NCI-H748 (cell line): ENCODE measurements around the gene SHLD2.
"Not testable (repeated sequence)": the region's sequence is repeated elsewhere in the genome, so short reads cannot be mapped to it uniquely, and the experiment has no call there.

ENCODE experiments used
- DNase-seq: peaks from one replicate; lab custom pipeline; 2025; ENCODE audit not compliant: unreplicated experiment; lab: John Stamatoyannopoulos, UW

SHLD2 gene, protein sequence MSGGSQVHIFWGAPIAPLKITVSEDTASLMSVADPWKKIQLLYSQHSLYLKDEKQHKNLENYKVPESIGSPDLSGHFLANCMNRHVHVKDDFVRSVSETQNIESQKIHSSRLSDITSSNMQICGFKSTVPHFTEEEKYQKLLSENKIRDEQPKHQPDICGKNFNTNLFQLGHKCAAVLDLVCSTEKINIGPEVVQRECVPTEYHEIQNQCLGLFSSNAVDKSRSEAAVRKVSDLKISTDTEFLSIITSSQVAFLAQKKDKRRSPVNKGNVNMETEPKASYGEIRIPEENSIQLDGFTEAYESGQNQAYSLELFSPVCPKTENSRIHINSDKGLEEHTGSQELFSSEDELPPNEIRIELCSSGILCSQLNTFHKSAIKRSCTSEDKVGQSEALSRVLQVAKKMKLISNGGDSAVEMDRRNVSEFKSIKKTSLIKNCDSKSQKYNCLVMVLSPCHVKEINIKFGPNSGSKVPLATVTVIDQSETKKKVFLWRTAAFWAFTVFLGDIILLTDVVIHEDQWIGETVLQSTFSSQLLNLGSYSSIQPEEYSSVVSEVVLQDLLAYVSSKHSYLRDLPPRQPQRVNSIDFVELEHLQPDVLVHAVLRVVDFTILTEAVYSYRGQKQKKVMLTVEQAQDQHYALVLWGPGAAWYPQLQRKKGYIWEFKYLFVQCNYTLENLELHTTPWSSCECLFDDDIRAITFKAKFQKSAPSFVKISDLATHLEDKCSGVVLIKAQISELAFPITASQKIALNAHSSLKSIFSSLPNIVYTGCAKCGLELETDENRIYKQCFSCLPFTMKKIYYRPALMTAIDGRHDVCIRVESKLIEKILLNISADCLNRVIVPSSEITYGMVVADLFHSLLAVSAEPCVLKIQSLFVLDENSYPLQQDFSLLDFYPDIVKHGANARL

DNA sequence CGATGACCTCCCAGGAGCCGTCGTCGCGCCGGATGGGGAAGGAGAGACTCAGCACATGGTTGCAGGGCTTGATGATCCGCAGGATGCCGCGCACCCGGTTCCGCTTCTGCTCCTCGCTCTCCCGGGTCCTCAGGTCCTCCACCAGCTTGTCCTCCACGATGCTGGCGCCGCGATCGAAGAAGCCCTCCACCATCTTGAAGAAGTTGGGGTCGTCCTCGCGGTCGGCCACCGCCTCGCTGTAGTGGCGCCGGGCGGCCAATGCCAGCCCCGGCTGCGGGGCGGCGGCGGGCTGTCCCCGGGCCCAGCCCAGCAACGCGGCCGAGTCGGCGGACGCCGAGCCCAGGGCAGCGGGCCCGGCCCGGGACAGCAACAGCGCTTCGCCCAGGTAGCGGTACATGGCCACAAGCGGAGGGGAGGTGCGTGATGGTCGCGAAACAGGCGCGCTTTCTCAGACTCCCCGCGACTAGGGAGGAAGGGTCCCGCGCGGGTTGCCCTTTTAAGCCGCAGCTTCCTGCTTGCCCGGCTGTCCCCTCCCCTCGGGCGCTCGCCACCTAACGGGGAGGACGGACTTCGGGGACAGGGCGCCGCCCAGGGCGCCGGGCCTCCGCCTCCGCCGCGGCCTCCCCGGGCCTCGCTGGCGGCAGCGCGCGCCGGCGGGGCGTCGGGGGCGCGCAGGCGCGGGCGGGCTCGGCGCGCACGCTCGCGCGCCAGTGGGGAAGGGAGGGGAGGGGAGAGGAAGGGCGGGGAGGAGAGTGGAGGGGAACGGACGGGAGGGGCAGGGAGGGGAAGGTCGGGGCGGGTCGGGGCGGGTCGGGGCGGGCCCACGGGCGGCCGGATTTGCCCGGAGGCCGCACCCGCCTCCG is at the start of gene SHLD2, which contains the start of gene GLUD1:
Gene SHLD2, plus strand, starts transcription at position 834 of the 863 bp plus-strand sequence. CDS start 56,149 bp downstream, outside the sequence.
Gene GLUD1, minus strand, starts transcription at position 471 of the 863 bp plus-strand sequence. Its CDS starts 74 bp downstream, at position 397.
- peak; percentile 85 for DNase-seq

DNA sequence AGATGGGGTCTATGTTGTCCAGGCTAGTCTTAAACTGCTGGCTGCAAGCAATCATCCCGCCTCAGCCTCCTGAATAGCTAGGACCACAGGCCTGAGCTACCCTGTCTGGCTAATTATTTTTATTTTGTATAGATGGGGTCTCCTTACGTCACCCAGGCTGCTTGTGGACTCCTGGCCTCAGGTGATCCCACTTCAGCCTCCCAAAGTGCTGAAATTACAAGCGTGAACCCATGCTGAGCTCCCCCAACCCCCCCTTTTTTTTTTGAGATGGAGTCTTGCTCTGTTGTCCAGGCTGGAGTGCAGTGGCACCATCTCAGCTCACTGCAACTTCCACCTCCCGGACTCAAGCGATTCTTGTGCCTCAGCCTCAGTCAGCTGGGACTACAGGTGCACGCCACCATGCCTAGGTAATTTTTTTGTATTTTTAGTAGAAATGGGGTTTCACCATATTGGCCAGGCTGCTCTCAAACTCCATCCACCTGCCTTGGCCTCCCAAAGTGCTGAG is 49.5 kb upstream of the SHLD2 start:
- no peak for DNase-seq

DNA sequence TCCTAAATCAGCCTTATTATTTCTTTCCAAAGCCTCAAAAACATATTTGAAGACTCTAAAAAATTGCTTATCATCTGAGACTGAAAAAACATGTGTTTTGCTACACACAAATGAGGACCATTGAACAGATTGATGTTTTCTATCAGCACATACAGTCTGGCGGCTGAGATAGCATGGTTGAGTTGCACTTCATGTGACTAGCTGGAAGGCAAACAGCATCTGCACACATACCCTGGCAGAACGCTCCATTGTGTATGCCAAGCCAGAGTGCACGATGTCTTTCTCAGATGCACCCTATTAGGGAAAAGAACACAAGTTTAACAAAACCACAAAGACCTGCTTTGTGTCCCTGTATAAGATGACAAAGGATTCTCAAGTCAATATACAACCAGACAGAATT is 41.9 kb upstream of the SHLD2 start:
- DNase-seq: no peak

DNA sequence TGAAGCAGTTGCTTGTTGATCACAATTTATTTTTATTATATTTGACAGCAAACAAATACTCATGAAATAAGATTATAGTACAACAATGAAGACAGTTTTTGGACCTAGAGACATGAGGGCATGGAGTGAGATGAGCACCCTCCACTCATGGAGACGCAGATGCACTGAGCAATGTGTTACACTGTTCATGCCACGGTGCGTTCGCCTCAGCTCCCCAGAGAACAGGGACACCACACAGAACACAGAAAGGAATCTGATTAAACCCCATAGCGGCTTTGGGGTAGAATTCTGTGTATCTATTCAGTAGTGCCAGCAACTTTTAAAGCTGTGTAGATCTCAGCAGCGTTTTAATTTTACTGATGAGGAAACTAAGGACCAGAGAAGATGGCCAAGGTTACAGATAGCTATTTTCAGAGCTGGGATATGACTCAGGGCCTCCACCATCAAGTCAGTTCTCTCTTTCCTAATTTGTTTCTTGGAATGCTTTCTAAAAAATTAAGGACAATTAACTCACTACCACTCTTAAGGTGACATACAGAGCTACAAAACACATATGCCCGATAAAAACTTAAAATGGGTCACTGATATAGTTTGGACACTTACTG is 41.3 kb upstream of the SHLD2 start:
- no peak for DNase-seq

DNA sequence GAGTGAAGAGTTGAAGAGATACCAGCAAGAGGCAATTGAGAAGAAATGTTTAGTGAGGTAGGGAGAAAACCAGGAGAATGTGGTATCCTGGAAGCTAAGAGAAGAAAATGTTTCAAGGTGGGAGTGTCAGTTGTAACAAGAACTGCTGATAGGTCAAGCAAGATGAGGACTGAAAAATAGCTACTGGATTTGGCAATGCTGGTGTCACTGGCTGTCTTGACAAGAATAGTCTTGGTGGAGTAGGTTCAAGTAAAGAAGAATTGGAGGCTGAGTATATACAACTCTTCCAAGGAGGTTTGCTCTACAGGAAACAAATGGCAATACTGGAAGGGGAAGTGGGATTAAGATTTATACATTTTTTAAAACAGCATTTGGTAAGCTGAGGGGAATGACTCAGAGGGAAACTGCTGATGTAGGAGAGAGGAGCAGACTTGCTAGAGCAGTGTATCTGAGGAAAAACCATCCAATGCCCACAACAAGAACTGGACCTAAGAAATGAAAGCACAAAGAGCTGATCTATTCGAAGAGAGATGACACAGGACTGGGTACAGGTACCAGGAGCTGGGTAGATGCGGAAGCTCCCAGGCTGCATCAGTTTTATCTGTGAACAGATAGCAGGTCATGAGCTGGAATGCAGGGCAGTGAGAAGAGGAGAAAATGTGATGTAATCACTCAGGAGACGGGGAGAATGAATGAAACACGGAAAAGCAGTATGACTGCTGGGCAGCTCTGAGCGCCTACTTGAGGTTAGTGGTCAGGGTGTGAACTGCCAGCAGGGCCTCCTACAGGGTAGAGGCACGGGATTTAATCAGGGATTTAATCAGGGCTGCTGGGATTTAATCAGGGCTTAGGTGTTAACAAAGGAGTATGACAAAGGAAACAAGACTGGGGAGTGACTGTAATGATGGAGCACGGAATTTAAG is 40.4 kb upstream of the SHLD2 start:
- DNase-seq: no peak

DNA sequence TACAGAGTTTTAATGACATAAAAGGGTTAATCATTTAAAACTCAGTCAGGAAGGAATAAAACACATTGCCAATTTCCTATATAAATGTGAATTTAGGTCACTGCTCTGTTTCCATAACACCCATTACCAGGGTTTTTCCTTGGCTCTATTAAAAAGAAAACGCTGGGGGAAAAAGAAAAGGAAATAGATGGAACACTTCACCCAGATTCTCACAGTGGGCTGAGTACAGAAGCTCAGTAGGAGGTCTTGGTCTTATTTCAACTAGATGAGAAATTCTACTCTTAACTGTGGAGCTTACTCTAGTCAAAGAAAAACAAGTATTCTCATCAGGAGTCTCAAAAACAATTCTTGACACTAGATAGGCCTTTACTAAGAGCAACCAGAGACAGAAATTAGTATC is 36.8 kb upstream of the SHLD2 start:
- no peak for DNase-seq

DNA sequence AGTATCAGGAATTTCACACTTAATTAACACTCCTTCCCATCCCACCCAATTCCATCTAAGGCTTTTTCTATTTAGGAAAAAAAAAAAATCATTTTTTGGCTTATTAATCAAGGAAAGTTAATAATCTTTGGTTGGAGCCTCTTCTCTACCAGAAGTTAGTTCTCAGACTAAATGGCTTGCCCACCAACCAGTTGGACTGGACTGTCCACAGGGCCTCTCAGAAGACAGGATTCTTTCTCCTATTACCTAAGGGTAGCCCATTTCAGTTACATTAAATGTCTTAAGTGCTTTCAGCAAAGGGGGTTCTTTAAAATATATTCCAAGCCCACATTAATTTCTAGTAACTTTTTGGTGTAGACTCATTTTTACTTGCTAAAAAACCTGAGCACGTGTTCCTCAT is 35.6 kb upstream of the SHLD2 start:
- DNase-seq: no peak

DNA sequence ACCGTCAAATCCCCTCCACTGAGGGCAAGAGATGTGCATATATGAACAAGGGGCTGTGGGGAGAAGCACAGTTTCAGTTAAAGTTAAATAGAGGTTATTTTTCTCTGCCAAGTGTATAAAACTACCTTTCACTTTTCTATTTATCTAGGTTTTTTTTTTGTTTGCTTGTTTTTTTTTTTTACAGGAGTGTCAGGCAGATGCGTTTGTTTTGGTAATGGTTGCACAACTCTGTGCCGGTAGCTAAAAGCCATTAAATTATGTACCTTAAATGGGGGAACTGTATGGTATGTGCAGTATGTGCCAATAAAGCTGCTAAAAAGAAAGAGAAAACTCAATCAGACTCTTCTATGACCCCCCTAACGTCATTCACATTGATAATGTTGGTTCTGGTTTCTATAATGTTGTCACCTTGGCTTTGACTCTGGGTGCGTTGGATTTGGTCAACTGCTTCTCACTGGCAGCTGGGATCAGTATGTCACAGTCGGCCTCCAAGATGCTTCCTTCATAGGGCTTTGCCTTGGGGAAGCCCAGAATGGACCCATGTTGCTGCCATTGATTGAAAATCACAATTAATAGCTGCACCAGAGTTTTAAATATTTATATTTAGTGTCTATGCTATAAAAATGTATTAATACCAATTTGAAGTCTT is 34.6 kb upstream of the SHLD2 start:
- no peak for DNase-seq

DNA sequence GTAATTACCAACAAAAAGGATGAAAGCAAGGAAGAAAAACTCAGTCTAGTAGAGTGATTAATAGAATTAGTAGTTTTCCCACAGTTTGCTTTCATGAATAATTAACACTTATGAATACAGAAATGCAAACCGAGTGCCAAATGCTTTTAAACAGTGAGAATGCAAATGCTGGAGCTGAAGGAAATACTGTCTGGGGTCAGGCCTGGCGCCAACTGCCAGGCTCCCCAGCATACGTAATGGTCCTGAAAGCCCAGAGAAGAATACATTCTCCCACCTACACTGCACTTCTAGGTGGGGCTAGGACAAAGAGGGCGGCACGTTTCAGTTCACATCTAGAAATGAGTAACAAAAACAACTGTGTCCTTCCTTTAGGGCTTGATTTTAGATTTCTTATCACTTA is 30.4 kb upstream of the SHLD2 start:
- DNase-seq: no peak

DNA sequence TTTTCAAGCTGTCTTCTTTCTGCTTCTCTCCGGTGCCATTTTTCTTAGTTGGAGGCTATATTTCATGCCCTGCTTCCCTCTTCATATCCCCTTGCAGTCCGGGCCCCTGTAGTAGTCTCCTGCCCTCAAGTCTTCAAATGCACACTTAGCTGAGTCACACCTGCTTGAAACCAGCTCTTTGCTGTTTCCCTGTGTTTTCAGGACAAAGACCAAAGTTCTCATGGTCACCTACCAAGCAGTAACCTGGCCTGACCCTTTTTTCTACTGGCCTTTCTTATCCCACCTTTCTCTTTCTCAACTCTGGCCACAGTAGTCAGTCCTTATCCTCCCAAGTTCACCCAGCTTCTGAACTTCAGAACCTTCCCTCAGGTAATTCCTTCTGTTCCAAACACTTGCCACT is 28.8 kb upstream of the SHLD2 start:
- no peak for DNase-seq

DNA sequence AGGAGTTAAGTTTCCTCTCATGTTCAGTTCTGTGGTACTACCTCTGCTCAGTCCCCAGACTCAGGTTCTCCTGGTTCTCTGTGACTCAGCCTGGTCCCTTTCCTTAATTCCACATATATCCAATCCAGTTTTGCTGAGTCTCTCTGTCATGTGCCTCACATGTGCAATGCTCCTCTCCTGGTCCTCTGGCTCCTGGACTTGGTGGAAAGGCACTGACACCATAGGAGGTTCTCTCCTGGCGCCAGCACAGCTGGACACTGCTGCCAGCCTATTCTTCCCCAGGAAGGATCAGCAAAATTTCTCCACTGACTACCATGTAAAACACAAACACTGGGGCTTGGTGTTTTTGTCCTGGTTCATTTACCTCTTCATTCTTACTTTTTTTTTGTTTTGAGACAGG is 28.1 kb upstream of the SHLD2 start:
- DNase-seq: no peak

DNA sequence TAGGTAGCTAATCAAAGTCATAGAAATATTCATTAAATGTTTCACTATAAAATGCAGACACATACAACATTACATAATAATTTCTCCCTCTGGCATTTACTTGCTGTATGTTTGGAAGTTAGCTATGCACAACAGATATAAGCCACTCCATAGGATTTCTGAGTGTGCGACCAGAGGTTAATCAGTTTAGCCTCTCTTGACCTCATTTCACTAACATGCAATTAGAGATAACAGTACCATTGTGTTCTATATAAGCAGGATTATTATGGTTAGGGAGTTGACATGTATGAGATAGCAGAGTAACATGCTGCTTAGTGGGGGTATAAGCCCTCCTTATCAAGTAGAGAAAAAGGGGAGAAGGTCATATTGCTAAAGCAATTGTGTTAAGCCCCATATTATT is 26.7 kb upstream of the SHLD2 start:
- DNase-seq: no peak

DNA sequence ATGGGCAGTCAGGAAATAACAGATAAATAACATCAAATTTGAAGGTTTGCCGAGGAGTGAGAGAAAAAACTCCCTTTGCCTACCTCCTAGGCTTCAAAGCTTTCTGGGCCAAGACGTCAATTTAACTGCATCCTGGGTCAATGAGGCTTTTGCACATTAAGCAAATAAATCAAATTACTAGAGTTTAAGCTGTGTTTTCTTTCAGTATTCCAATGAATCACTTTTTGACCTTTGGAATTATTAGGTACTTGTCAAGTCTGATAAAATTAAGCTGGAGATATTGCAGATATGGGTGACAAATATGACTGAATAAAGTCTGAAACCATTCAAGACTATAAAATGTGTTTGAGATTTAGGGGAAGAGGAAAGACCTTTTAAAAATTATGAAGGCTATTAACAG is 22.6 kb upstream of the SHLD2 start:
- DNase-seq: no peak

DNA sequence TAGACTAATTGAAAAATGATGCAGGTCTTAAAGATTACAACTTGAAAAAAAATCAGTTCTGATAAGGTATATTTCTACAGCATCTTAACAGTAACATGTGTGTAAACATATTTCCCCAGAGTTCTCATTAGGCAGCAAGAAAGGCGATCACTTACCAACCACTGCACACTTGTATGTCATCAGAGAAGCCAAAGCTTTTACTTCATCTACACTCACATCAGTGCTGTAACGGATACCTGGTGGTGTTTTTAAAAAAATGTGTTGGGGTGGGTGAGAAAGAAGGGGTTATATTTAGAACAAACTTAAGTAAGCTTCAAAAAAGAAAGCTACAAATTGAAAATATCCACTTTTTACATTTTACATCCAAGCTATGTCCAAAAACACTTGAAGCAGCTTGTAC is 18.6 kb upstream of the SHLD2 start:
- DNase-seq: not testable (repeated sequence)

DNA sequence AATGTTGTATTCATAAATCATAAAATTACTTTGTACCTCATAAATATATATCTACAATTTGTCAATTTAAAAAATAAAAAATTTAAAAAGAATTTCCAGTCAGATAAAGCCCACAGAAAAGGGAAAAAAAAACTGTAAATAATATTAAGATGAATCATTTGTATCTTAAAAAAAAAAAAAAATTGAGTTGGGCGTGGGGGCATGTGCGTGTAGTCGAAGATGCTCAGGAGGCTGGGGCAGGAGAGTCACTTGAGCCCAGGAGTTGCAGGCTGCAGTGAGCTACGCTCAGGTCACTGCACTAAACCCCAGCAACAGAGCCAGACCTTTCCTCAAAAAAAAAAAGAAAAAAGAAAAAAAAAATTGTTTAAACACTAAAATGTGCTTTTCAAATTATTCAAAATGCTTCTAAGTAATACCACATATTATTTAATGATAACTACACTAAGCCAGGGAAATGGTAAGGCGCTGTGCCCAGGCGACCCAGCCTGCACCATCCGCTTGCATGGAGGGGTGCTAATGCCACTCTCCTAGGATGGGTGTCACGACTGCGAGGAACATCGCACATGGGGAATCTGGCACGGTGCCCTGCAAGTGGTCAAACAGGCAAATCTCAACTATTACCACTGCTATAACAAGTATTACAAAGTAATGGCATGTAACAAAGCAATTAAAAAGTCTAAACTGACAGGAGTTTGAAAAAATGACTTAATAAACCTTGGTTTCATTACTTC is 15.7 kb upstream of the SHLD2 start:
- no peak for DNase-seq

DNA sequence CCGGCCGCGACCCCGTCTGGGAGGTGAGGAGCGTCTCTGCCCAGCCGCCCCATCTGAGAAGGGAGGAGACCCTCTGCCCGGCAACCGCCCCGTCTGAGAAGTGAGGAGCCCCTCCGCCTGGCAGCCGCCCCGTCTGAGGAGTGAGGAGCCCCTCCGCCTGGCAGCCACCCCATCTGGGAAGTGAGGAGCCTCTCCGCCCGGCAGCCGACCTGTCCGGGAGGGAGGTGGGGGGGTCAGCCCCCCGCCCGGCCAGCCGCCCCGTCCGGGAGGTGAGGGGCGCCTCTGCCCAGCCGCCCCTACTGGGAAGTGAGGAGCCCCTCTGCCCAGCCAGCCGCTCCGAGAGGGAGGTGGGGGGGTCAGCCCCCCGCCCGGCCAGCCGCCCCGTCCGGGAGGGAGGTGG is 14.4 kb upstream of the SHLD2 start:
- DNase-seq: not testable (repeated sequence)

DNA sequence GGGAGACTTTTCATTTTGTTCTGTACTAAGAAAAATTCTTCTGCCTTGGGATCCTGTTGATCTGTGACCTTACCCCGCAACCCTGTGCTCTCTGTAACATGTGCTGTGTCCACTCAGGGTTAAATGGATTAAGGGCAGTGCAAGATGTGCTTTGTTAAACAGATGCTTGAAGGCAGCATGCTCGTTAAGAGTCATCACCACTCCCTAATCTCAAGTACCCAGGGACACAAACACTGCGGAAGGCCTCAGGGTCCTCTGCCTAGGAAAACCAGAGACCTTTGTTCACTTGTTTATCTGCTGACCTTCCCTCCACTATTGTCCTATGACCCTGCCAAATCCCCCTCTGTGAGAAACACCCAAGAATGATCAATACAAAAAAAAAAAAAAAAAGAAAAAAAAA is 13.4 kb upstream of the SHLD2 start:
- not testable (repeated sequence) for DNase-seq

DNA sequence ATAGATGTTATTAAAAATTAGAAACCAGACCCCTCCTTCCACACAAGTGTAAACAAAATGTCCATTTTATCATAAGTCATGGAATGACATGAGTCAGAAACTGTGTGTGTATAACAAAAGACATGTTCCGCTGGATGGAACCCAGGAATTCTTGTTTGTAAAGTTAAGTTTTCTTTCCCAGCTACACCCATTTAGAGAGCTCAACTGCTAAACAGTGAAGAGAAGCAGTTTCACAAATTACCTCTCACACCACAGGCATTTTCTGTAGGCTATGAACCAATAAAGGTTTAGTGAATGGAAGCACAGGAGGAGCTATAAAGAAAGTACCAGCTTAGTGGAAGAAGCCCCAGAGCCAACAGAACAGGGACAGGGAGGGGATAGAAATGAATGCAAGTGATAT is 12.8 kb upstream of the SHLD2 start:
- DNase-seq: not testable (repeated sequence)
